GM18499 (cell line): ENCODE data around the gene PES1.
"Not testable (repeated sequence)": the region's sequence is repeated elsewhere in the genome, so short reads cannot be mapped to it uniquely, and the experiment has no call there.

ENCODE experiments used
- ATAC-seq: cut with Tn5 transposase; IDR thresholded peaks from one replicate; pipeline ENCODE4 v1.9.1; 2021; ENCODE audit warnings: moderate number of reproducible peaks; ENCODE audit not compliant: insufficient read depth, unreplicated experiment

Gene PES1

GRCh38 chr22:30557243-30557642 is 34.5 kb downstream of the PES1 start:
- ATAC-seq = no peak

GRCh38 chr22:30556388-30556787 is 35.3 kb downstream of the PES1 start:
- no peak for ATAC-seq

- no peak for ATAC-seq
These were observed 36.2 kb downstream of the PES1 start for GRCh38 chr22:30555282-30556210.

- no peak for ATAC-seq
These were observed 37.7 kb downstream of the PES1 start for GRCh38 chr22:30553971-30554370.

GRCh38 chr22:30552719-30553118 is 39.0 kb downstream of the PES1 start:
- no peak for ATAC-seq

- not testable (repeated sequence) for ATAC-seq
These were observed 39.9 kb downstream of the PES1 start for GRCh38 chr22:30551813-30552212.

- ATAC-seq = no peak
These were observed 44.5 kb downstream of the PES1 start for GRCh38 chr22:30547188-30547587.

GRCh38 chr22:30546616-30547015 is 45.1 kb downstream of the PES1 start, which contains the start of gene SEC14L6:
Gene SEC14L6 (minus strand): TSS chr22:30546741. CDS start chr22:30546682, 59 bp downstream.
- no peak for ATAC-seq

- no peak for ATAC-seq
These were observed 48.9 kb downstream of the PES1 start for GRCh38 chr22:30542811-30543188.

GRCh38 chr22:30541961-30542810 is 49.5 kb downstream of the PES1 start:
- ATAC-seq = no peak

GRCh38 chr22:30541511-30541910 is 50.2 kb downstream of the PES1 start:
- not testable (repeated sequence) for ATAC-seq

GRCh38 chr22:30539368-30539767 is 52.3 kb downstream of the PES1 start:
- no peak for ATAC-seq

- ATAC-seq = no peak
These were observed 53.4 kb downstream of the PES1 start for GRCh38 chr22:30538280-30538679.

- ATAC-seq = no peak
These were observed 54.5 kb downstream of the PES1 start for GRCh38 chr22:30537083-30537731.

GRCh38 chr22:30535182-30535581 is 56.5 kb downstream of the PES1 start:
- ATAC-seq = no peak

- no peak for ATAC-seq
These were observed 59.8 kb downstream of the PES1 start for GRCh38 chr22:30531651-30532608.

GRCh38 chr22:30526656-30527055 is 65.1 kb downstream of the PES1 start:
- ATAC-seq = no peak
